GM06990 (cell line): ENCODE results near the gene HOXC9.

Experiments
- DNase-seq: peaks from one replicate; pipeline ENCODE4 v3.0.0-alpha.2; 2011; ENCODE audit not compliant: insufficient read length; ENCODE audit errors: extremely low read depth
- H3K27me3 ChIP-seq: replicated peaks from 2 replicates; pipeline ENCODE4 v1.6.0; 2011; ENCODE audit warnings: low read length; ENCODE audit not compliant: control insufficient read depth, insufficient read depth
- H3K36me3 ChIP-seq: 2 replicates; pipeline ENCODE4 v1.5.1; 2011; ENCODE audit warnings: low read length; ENCODE audit not compliant: control insufficient read depth, insufficient read depth
- H3K4me3 ChIP-seq: replicated peaks from 2 replicates; pipeline ENCODE4 v1.5.1; 2011; ENCODE audit warnings: low read depth, mild to moderate bottlenecking, control low read depth, low read length
- TF ChIP-seq, protein P1 (sequence below): IDR thresholded peaks from 2 replicates; pipeline ENCODE4 v1.5.1; 2011; ENCODE audit warnings: low read length, control low read depth, mild to moderate bottlenecking, inconsistent platforms; ENCODE audit not compliant: insufficient read depth, poor library complexity, severe bottlenecking

Gene HOXC9

DNA sequence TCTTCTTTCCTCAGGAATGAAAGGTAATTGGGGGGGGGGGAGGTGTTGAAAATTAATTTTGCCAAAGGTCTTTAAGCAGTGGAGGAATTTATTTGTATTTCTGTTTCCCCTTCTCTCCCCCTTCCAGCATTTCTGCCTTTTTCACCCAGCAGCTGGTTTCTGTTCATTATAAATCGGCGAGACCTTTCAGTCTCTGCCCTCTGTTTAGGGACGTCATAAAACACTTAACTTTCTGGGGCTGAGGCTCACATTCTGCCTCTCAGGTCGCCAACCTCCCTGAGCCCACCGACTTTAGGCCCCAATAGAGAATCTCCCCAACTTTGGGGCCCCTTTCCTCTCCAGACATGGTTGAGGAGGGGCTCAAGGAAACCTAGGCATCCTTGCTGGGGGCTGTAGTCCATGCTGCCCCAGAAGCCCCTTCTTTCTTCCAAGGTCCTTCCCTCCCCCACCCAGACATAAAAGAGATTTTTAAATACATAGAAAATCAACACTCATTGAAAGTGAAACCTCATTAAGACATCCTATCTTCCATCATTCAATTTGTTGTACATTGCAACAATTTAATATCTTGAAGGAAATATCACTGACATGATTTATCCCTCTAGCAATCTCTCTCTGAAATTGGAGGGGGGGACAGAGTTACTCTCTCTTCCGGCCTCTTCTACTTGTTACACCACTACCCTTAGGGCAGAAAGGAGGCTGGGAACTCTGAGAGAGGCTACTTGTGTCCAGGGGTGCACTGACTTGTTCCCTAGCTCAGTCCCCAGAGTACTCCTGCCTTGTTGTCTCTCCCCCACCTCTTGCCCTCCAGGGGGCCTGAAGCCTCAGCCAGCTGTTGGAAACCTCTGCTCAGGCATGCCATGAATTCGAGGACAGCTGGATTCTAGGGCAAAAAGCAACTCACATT is 25.8 kb downstream of the HOXC9 start:
- no peaks in the 10 kb centered on the region; the same call in 1 of the 2 replicates for H3K27me3 ChIP-seq

GRCh38 chr12:54026640-54027441 is 26.9 kb downstream of the HOXC9 start:
- peaks cover 2% of the 10 kb centered on the region; the same call in 1 of the 2 replicates for H3K27me3 ChIP-seq
- H3K4me3 ChIP-seq = no peak overlapping the region
- H3K36me3 ChIP-seq = no peaks in the 10 kb centered on the region
- no peak for DNase-seq
- TF ChIP-seq, protein P1, sequence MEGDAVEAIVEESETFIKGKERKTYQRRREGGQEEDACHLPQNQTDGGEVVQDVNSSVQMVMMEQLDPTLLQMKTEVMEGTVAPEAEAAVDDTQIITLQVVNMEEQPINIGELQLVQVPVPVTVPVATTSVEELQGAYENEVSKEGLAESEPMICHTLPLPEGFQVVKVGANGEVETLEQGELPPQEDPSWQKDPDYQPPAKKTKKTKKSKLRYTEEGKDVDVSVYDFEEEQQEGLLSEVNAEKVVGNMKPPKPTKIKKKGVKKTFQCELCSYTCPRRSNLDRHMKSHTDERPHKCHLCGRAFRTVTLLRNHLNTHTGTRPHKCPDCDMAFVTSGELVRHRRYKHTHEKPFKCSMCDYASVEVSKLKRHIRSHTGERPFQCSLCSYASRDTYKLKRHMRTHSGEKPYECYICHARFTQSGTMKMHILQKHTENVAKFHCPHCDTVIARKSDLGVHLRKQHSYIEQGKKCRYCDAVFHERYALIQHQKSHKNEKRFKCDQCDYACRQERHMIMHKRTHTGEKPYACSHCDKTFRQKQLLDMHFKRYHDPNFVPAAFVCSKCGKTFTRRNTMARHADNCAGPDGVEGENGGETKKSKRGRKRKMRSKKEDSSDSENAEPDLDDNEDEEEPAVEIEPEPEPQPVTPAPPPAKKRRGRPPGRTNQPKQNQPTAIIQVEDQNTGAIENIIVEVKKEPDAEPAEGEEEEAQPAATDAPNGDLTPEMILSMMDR = no peak

More for the DNA sequence above, 25.8 kb downstream of the HOXC9 start:
- H3K36me3 ChIP-seq = no peaks in the 10 kb centered on the region
- TF ChIP-seq, protein P1 = no peak
- no peak overlapping the region for H3K4me3 ChIP-seq
- no peak for DNase-seq

- DNase-seq = no peak
- TF ChIP-seq, protein P1 = no peak
- Histone ChIP-seq H3K36me3 (no peaks in the 10 kb centered on the region), H3K4me3 (no peak overlapping the region), H3K27me3 (peaks cover 2% of the 10 kb centered on the region; the same call in 1 of the 2 replicates)
Observed at GRCh38 chr12:54027442-54027786, 27.5 kb downstream of the HOXC9 start.

GRCh38 chr12:54028314-54029201 is 28.6 kb downstream of the HOXC9 start, which contains the start of gene HOXC6:
TSS of gene HOXC6 (plus strand) at chr12:54028440. CDS start at chr12:54028522, 82 bp downstream.
- H3K4me3 ChIP-seq = peak within 1 kb of the TSS; percentile 59
- no peak for DNase-seq
- peaks cover 2% of the 10 kb centered on the region; the same call in 1 of the 2 replicates for H3K27me3 ChIP-seq

More at GRCh38 chr12:54028314-54029201, 28.6 kb downstream of the HOXC9 start, which contains the start of gene HOXC6:
- TF ChIP-seq, protein P1 = no peak
- H3K36me3 ChIP-seq = no peaks in the 10 kb centered on the region
